Stimulated activated CD8-positive, alpha-beta memory T cell treated with anti-CD3 and anti-CD28 coated beads, Interleukin-7, amount 100 ng/mL, for 48 hours (primary cell): ENCODE data around the gene FRMD4A.

Source experiments
- DNase-seq, 2 donors: peaks; one replicate each; pipeline ENCODE4 v3.0.0-alpha.2; 2020; ENCODE audit warnings: low read depth in 1 of 2; ENCODE audit errors: extremely low read depth in 1 of 2

FRMD4A gene

GRCh38 chr10:13643016-13643415, 687.7 kb downstream of the FRMD4A start:
- DNase-seq, result no peak

GRCh38 chr10:13642293-13642692, 688.4 kb downstream of the FRMD4A start:
- DNase-seq, result no peak

- DNase-seq, result no peak
Measured at GRCh38 chr10:13637894-13638293, 692.8 kb downstream of the FRMD4A start.

GRCh38 chr10:13637303-13637856, 693.3 kb downstream of the FRMD4A start:
- DNase-seq, result no peak

GRCh38 chr10:13636776-13637175, 693.9 kb downstream of the FRMD4A start:
- no peak for DNase-seq

- DNase-seq, result no peak
Measured at GRCh38 chr10:13634207-13634606, 696.5 kb downstream of the FRMD4A start.

GRCh38 chr10:13633689-13634088, 697.0 kb downstream of the FRMD4A start:
- no peak for DNase-seq

GRCh38 chr10:13632884-13633440, 697.8 kb downstream of the FRMD4A start:
- DNase-seq, result no peak

- DNase-seq, result no peak
Measured at GRCh38 chr10:13632440-13632839, 698.3 kb downstream of the FRMD4A start.

GRCh38 chr10:13631594-13631993, 699.1 kb downstream of the FRMD4A start:
- DNase-seq, result no peak

GRCh38 chr10:13630231-13630630, 700.5 kb downstream of the FRMD4A start:
- DNase-seq, result no peak

- no peak for DNase-seq
Measured at GRCh38 chr10:13629116-13629515, 701.6 kb downstream of the FRMD4A start.

- DNase-seq, result no peak
Measured at GRCh38 chr10:13628661-13629060, 702.1 kb downstream of the FRMD4A start.

- no peak for DNase-seq
Measured at GRCh38 chr10:13627459-13628310, 703.0 kb downstream of the FRMD4A start.

GRCh38 chr10:13624630-13625029, 706.1 kb downstream of the FRMD4A start:
- no peak for DNase-seq

GRCh38 chr10:13621931-13622330, 708.8 kb downstream of the FRMD4A start:
- DNase-seq, result no peak

GRCh38 chr10:13617116-13617515, 713.6 kb downstream of the FRMD4A start:
- no peak for DNase-seq

- DNase-seq, result no peak
Measured at GRCh38 chr10:13615650-13616300, 714.9 kb downstream of the FRMD4A start.

- no peak for DNase-seq
Measured at GRCh38 chr10:13614530-13615332, 716.0 kb downstream of the FRMD4A start.

- DNase-seq, result no peak
Measured at GRCh38 chr10:13613519-13613918, 717.2 kb downstream of the FRMD4A start.
